Neuron (in vitro differentiated cells): Measurements from ENCODE around the gene CEP295NL.
"Not testable (repeated sequence)": the region's sequence is repeated elsewhere in the genome, so short reads cannot be mapped to it uniquely, and the experiment has no call there.

Source experiments
- H2AFZ ChIP-seq: one replicate; pipeline ENCODE4 v1.6.1; 2013; ENCODE audit warnings: low read depth, mild to moderate bottlenecking, inconsistent platforms, low read length, moderate library complexity
- H3K27me3 ChIP-seq: one replicate; pipeline ENCODE4 v1.6.1; 2013; ENCODE audit warnings: low read length; ENCODE audit not compliant: insufficient read depth
- H3K36me3 ChIP-seq: one replicate; pipeline ENCODE4 v1.6.1; 2013; ENCODE audit warnings: low read length; ENCODE audit not compliant: insufficient read depth
- H3K4me1 ChIP-seq: one replicate; pipeline ENCODE4 v1.6.1; 2013; ENCODE audit warnings: low read length; ENCODE audit not compliant: insufficient read depth
- H3K4me3 ChIP-seq: 2 replicates; pipeline ENCODE4 v1.5.1; 2013; ENCODE audit warnings: mild to moderate bottlenecking, low read length, moderate library complexity
- H3K9me3 ChIP-seq: one replicate; pipeline ENCODE4 v1.6.1; 2013; ENCODE audit warnings: low read length

CEP295NL gene

DNA sequence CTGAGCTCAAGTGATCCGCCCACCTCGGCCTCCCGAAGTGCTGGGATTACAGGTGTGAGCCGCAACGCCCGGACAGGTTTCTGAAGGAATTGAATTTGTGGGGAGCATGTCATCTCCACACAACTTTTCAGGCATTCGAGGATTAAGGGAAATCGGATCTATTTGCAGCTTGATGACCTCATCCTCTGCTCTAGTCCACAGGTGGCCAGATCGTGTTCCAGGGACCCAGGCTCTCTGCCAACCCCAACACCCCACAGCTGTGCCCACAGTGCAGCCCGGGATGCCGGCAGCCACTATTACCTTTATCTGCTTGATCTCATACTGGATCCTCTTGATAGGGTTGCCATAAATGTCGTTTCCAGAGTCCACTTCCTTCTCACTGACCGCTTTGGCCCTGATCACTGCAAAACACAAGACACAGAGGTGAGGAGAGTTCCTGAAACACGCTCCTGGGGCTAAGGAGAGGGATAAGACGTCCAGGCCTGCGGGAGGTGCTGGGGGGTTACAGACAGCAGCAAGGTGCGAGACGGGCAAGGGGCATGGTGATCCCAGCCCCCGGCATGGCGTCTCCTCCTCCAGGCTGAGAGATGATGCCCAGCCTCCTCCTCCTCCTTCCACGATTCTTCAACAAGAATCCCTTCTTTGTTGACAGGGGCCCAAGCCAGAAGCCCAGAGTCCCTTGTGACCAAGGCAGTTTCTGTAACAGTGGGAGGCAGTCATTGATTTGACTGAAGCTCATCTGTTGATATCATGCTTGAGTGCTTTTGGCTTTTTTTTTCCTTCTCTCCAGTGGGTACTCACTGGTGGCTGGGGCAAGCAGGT lies 29.3 kb downstream of the CEP295NL start:
- Histone ChIP-seq H3K36me3 (peaks cover 26% of the 10 kb centered on the region), H3K4me1 (no peaks in the 10 kb centered on the region), H3K4me3 (no peak overlapping the region)

DNA sequence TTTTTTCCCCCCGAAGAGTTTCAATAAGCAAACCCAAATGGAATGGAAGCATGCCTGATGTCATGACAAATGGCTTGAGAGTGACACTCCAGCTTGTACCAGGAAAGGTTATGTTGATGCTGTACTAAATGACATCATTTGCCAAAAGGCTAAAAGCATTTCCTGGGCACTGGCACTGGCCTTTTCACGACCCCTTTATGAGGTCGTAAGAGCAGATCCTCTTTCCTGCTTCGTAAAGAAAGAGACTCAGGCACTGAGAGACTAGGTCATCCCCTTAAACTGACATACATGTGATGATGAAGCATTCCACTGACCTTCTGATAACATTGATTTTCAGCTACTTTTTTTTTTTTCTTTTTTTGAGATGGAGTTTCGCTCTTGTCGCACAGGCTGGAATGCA lies 30.5 kb downstream of the CEP295NL start:
- Histone ChIP-seq H3K4me1 (no peaks in the 10 kb centered on the region), H3K9me3 (peaks cover 2% of the 10 kb centered on the region), H3K27me3 (no peaks in the 10 kb centered on the region), H2AFZ (no peak overlapping the region), H3K36me3 (peaks cover 28% of the 10 kb centered on the region), H3K4me3 (no peak overlapping the region)

More for the DNA sequence above, 29.3 kb downstream of the CEP295NL start:
- Histone ChIP-seq H3K27me3 (no peaks in the 10 kb centered on the region), H2AFZ (no peak overlapping the region), H3K9me3 (peaks cover 2% of the 10 kb centered on the region)

DNA sequence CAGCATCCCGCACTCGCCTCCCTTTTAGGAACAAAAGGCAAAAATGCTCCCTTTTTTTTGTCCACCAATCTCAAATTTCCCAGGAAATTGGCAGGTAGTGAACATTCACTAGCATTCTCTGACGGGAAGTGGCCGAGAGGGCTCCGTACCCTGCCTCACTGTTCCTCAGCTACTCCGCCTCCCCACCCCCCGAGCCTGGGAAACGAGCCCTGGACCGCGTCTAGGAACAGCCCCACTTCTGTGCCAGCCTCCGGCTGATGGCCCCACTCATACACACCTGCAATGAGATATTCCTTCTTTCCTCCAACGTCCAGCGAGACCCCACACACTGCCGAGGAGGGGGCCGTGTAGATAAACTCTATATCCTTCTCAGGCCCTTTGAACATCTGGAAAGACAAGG lies 32.4 kb downstream of the CEP295NL start:
- H3K4me3 ChIP-seq, result no peak overlapping the region
- H3K4me1 ChIP-seq, result peaks cover 4% of the 10 kb centered on the region
- no peaks in the 10 kb centered on the region for H3K9me3 ChIP-seq
- no peaks in the 10 kb centered on the region for H3K27me3 ChIP-seq
- H3K36me3 ChIP-seq, result peaks cover 28% of the 10 kb centered on the region
- H2AFZ ChIP-seq, result no peak overlapping the region

DNA sequence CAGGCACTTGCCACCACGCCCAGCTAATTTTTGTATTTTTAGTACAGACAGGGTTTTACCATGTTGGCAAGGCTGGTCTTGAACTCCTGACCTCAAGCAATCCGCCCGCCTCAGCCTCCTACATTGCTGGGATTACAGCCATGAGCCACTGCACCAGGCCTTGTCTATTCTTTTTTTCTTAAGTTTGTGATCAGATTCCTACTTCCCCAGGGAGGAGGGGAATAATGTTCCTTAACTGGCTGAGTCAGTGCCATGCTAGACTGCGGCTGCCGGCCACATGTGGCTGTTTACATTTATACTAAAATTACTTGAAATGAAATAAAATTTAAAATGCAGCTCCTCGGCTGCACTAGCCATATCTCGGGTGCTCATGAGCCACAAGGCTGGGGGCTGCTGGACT lies 34.6 kb downstream of the CEP295NL start:
- Histone ChIP-seq H3K9me3 (no peaks in the 10 kb centered on the region), H3K27me3 (no peaks in the 10 kb centered on the region), H2AFZ (no peak overlapping the region), H3K36me3 (peaks cover 28% of the 10 kb centered on the region), H3K4me1 (peaks cover 4% of the 10 kb centered on the region), H3K4me3 (no peak overlapping the region)

DNA sequence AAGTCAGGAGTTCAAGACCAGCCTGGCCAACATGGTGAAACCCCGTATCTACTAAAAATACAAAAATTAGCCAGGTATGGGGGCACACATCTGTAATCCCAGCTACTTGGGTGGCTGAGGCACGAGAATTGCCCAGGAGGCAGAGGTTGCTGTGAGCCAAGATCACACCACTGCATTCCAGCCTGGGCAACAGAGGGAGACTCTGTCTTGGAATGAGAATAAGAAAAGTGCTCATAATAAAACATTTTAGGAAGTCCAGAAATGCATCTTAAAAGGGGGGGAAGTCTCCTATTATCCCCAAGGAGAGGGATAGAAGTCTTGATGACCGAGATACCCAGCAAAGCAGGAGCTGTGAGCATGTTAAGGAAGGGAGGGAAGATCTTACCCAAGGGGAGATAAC lies 36.0 kb downstream of the CEP295NL start:
- H3K27me3 ChIP-seq, H3K4me1 ChIP-seq, H3K4me3 ChIP-seq, H3K9me3 ChIP-seq, H2AFZ ChIP-seq: not testable (repeated sequence)
- peaks cover 28% of the 10 kb centered on the region for H3K36me3 ChIP-seq

DNA sequence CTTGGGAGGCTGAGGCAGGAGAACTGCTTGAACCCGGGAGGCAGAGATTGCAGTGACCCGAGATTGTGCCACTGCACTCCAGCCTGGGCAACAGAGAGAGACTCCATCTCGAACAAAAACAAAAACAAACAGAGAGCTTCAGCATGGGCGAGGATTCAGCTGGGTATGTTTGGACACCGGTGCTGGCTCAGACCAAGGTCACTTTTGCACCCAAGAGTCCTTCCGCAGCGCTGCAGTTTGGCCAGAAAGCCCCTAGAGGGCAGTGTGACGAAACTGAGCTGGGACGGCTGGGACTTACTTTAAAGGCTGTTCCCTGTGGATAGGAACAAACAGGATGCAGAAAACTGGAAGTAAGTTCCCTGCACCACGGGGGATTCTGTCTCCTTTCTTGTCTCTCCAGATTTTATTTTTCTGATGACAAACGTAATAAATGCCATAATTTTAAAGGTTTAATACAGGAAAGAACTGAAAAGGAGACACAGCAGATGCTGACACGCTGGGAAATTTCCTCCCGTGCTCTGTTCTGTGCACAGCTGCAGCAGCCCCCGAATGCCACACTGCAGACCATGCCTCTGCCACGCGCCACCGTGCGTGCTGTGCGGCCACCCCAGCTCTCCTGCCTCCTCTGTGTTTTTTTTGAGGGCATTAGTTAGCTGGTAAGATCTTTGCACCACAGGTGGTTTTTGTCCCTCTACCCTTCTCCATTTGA lies 37.2 kb downstream of the CEP295NL start:
- Histone ChIP-seq H3K9me3 (no peaks in the 10 kb centered on the region), H3K4me1 (peaks cover 4% of the 10 kb centered on the region), H3K36me3 (peaks cover 27% of the 10 kb centered on the region), H3K4me3 (no peak overlapping the region), H3K27me3 (no peaks in the 10 kb centered on the region), H2AFZ (no peak overlapping the region)

DNA sequence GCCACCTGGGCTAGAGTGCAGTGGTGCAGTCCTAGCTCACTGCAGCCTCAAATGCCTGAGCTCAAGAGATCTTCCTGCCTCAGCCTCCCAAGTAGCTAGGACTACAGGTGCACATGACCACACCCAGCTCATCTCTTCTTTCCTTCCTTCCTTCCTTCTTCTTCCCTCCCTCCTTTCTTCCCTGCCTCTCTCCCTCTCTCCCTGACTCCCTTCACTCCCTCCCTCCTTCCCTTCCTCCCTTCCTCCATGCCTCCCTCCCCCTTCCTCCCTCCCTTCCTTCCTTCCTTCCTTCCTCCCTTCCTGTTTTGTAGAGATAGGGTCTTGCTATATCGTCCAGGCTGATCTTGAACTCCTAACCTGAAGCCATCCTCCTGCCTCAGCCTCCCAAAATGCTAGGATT lies 38.9 kb downstream of the CEP295NL start:
- Histone ChIP-seq H3K27me3 (no peaks in the 10 kb centered on the region), H3K36me3 (peaks cover 20% of the 10 kb centered on the region), H3K9me3 (no peaks in the 10 kb centered on the region), H3K4me1 (peaks cover 4% of the 10 kb centered on the region), H2AFZ (no peak overlapping the region), H3K4me3 (no peak overlapping the region)

DNA sequence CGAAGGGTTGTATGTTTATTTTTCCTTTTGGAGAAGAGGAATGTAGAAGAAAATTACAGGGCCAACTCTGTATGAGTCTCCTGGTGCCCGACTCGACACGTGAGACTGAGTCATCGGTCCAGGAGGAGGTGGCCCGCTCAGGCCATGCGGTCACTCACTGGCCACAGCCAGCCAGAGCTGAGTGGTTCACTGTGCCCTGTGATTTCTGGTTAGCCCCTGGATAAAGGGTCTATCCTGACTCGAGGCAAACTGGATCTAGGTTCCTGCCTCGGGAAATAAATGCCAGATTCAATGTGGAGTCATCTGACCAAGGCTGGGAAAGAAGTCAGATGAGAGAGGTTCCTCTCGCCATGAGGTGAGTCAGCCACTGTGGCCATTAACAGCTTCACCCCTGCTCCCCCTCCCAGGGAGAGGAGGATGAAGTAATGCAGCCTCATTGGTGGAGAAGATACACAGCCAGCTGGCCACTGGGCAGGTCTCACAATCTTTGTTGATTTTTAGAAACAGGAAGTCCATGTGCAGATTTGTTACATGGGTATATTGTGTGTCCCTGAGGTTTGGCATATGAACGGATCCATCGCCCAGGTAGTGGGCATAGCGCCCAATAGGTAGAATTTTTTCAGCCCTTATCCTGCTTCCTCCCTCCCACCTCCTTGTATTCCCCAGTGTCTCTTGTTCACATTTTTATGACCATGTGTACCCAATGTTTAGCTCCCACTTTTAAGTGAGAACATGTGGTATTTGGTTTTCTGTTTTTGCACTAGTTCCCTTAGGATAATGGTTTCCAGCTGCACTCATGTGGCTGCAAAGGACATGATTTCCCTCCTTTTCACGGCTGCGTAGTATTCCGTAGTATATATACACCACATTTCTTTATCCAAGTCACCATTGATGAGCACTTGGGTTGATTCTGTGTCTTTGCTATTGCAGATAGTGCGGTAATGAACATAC lies 40.7 kb downstream of the CEP295NL start:
- H3K9me3 ChIP-seq, result no peaks in the 10 kb centered on the region
- H2AFZ ChIP-seq, result no peak overlapping the region
- no peak overlapping the region for H3K4me3 ChIP-seq
- no peaks in the 10 kb centered on the region for H3K27me3 ChIP-seq
- H3K4me1 ChIP-seq, result peaks cover 4% of the 10 kb centered on the region
- peaks cover 20% of the 10 kb centered on the region for H3K36me3 ChIP-seq

DNA sequence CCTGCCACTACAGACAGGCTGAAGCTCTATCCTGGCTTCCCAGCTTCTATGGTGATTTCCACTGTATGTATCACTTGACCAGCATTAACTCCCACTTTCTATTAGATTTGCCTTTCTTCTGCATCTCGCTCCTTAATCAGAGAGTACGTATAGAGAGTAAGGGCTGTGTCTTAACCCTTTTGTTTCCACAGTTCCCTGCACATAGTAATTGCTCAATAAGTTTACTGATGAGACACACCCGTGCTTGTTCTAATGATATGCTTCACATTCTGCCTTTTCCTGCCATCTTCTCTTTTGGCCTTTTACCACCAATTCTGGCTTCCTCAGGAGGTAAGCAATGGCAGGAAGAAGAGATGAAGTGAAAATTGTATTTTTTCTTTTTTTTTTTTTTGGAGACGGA lies 41.8 kb downstream of the CEP295NL start:
- H3K36me3 ChIP-seq, result peaks cover 26% of the 10 kb centered on the region
- no peaks in the 10 kb centered on the region for H3K9me3 ChIP-seq
- peaks cover 4% of the 10 kb centered on the region for H3K4me1 ChIP-seq
- no peaks in the 10 kb centered on the region for H3K27me3 ChIP-seq
- H3K4me3 ChIP-seq, result no peak overlapping the region
- H2AFZ ChIP-seq, result no peak overlapping the region

DNA sequence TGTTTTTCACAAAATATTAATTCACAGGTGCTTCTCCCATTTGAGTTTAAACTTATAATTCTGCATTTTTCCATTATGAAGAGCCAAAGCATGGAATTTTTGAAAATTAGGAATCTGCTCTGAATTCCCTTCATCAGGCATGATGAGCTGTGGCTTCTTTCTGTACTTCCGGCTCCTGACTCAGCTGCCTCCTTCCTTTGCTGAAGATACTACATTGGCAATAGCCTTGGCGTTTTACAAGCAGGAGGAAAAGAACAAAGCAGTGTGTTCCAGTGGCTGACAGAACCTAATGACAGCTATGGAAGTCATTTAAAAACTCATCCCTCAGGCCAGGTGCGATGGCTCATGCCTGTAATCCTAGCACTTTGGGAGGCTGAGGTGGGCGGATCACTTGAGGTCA lies 44.0 kb downstream of the CEP295NL start:
- Histone ChIP-seq H3K27me3 (no peaks in the 10 kb centered on the region), H3K4me1 (no peaks in the 10 kb centered on the region), H3K4me3 (no peak overlapping the region), H3K36me3 (peaks cover 44% of the 10 kb centered on the region), H2AFZ (no peak overlapping the region), H3K9me3 (no peaks in the 10 kb centered on the region)

DNA sequence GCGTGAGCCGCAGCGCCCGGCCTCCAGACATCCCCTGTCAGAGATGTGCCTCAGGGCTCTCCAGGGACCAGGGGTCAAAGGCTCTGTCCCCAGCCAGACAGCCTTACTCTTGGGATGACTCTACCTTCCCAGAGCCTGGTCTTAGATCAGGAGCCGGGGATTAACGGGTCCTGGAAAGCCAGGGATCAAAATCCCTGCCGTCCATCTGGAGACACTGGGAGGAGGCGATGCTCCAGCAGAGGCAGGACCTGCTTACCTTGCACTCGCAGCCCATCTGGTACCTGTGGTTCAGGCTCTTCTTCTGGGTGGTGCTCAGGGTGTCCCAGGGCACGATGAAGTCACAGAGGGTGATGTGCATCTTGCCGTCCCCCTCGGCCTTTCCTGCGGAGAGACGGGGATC lies 45.7 kb downstream of the CEP295NL start:
- no peak overlapping the region for H2AFZ ChIP-seq
- H3K27me3 ChIP-seq, result no peaks in the 10 kb centered on the region
- no peaks in the 10 kb centered on the region for H3K4me1 ChIP-seq
- no peaks in the 10 kb centered on the region for H3K9me3 ChIP-seq
- no peak overlapping the region for H3K4me3 ChIP-seq
- H3K36me3 ChIP-seq, result peaks cover 37% of the 10 kb centered on the region

DNA sequence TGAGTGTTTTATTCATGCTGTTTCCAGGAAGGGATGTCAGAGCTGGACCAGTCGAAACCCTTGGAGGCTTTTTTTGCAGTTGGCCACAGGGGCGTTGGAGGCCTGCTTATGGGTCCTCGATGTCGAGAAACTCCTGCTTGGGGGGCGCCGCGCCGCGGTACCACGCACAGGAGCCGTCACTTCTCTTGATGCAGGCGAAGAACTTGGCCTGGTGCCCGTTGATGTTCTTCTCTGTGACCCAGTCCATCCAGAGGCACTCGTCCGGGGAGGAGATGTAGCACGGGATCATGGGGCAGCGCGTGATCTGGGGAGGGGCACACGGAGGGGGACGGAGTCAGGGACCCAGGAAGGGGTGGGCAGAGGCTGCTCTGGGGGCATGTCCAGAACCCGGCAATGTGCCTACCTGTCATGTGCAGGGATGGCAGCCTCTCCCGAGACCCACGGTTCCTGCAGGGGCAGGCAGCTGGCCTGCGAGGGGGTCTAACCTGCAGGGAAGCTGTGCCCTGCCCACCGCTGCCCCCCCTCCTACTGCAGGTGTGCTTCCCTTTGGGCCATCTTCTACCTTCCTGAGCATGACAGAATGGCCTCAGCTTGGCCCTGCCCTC lies 47.3 kb downstream of the CEP295NL start:
- Histone ChIP-seq H3K27me3 (no peaks in the 10 kb centered on the region), H2AFZ (no peak overlapping the region), H3K4me3 (no peak overlapping the region), H3K36me3 (peaks cover 37% of the 10 kb centered on the region), H3K9me3 (no peaks in the 10 kb centered on the region), H3K4me1 (no peaks in the 10 kb centered on the region)
